KMS-11 (cell line): ENCODE data around the gene OR6J1.
"Not testable (repeated sequence)": the region's sequence is repeated elsewhere in the genome, so short reads cannot be mapped to it uniquely, and the experiment has no call there.

Experiments
- H2AFZ ChIP-seq: fragments of 200-600 bp; sonication (generic); 2 replicates; pipeline ENCODE4 v1.6.1; 2016; ENCODE audit warnings: antibody characterized with exemption, mixed run types, low read depth
- H3K27ac ChIP-seq: fragments of 200-600 bp; sonication (generic); 2 replicates; pipeline ENCODE4 v1.6.1; 2016; ENCODE audit warnings: mild to moderate bottlenecking, mixed run types
- H3K27me3 ChIP-seq: fragments of 200-600 bp; sonication (generic); 2 replicates; pipeline ENCODE4 v1.6.1; 2017; ENCODE audit warnings: mild to moderate bottlenecking, low read depth, mixed run types, moderate library complexity; ENCODE audit not compliant: insufficient read depth
- H3K36me3 ChIP-seq: fragments of 200-600 bp; sonication (generic); 2 replicates; pipeline ENCODE4 v1.6.1; 2017; ENCODE audit warnings: mild to moderate bottlenecking, mixed run types; ENCODE audit not compliant: insufficient read depth
- H3K4me1 ChIP-seq: fragments of 200-600 bp; sonication (generic); 2 replicates; pipeline ENCODE4 v1.6.1; 2016; ENCODE audit warnings: mild to moderate bottlenecking, low read depth, mixed run types; ENCODE audit not compliant: poor library complexity, severe bottlenecking
- H3K4me2 ChIP-seq: fragments of 200-600 bp; sonication (generic); 2 replicates; pipeline ENCODE4 v1.7.0; 2016; ENCODE audit warnings: mild to moderate bottlenecking, mixed run types
- H3K4me3 ChIP-seq: fragments of 200-600 bp; sonication (generic); IDR thresholded peaks from 2 replicates; pipeline ENCODE4 v1.6.1; 2017; ENCODE audit warnings: low read depth, low read length, mixed read lengths; ENCODE audit not compliant: insufficient read depth
- H3K79me2 ChIP-seq: fragments of 200-600 bp; sonication (generic); 2 replicates; pipeline ENCODE4 v1.6.1; 2016; ENCODE audit warnings: low read depth, mixed run types; ENCODE audit not compliant: insufficient read depth
- H3K9ac ChIP-seq: fragments of 200-600 bp; sonication (generic); 2 replicates; pipeline ENCODE4 v1.6.1; 2016; ENCODE audit warnings: mild to moderate bottlenecking, mixed run types
- H4K20me1 ChIP-seq: fragments of 200-600 bp; sonication (generic); 2 replicates; pipeline ENCODE4 v1.6.1; 2016; ENCODE audit warnings: mild to moderate bottlenecking, mixed run types; ENCODE audit not compliant: insufficient read depth
- TF ChIP-seq, protein P1 (sequence below): fragments of 200-600 bp; sonication (generic); conservative IDR thresholded peaks from 2 replicates; pipeline ENCODE4 v1.6.1; 2017; ENCODE audit warnings: low read depth, mild to moderate bottlenecking, antibody characterized with exemption, low read length, moderate library complexity, mixed read lengths

The OR6J1 gene

DNA sequence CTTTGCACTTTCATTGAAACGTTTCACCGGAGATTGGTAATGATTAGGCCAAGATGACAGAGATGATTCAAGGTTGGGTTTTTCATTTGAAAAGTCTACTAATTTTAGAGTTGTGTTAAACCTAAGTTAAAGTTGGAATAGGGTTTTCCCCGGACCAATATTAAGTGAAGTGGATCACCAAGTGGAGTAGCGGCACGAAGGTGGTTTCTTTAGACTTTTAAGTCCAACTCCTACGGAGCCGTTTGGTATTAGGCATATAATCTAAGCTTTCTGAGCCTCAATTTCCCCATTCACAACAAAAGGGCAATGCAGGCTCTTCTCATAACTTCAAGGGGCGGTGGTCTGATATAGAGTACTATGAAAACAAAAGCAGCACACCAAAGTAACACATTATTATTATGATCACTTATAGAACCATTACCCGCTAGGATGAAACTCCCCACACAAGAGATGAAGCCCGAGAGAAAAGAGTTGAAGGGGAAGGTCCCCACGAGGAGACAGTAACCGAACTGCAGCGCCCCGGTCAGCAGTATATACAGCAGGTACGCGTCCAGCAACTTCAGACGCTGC lies 55.5 kb downstream of the OR6J1 start:
- Histone ChIP-seq H3K79me2 (peaks cover 40% of the 10 kb centered on the region), H2AFZ (peak overlapping the region; percentile 28; the same call in 1 of the 2 replicates), H3K27me3 (no peaks in the 10 kb centered on the region), H3K4me1 (peaks cover 73% of the 10 kb centered on the region), H3K4me3 (no peak overlapping the region), H4K20me1 (no peaks in the 10 kb centered on the region), H3K9ac (peak overlapping the region; percentile 57), H3K27ac (peak overlapping the region; percentile 94), H3K36me3 (no peaks in the 10 kb centered on the region), H3K4me2 (peak overlapping the region; percentile 52)
- TF ChIP-seq, protein P1, sequence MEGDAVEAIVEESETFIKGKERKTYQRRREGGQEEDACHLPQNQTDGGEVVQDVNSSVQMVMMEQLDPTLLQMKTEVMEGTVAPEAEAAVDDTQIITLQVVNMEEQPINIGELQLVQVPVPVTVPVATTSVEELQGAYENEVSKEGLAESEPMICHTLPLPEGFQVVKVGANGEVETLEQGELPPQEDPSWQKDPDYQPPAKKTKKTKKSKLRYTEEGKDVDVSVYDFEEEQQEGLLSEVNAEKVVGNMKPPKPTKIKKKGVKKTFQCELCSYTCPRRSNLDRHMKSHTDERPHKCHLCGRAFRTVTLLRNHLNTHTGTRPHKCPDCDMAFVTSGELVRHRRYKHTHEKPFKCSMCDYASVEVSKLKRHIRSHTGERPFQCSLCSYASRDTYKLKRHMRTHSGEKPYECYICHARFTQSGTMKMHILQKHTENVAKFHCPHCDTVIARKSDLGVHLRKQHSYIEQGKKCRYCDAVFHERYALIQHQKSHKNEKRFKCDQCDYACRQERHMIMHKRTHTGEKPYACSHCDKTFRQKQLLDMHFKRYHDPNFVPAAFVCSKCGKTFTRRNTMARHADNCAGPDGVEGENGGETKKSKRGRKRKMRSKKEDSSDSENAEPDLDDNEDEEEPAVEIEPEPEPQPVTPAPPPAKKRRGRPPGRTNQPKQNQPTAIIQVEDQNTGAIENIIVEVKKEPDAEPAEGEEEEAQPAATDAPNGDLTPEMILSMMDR: no peak

DNA sequence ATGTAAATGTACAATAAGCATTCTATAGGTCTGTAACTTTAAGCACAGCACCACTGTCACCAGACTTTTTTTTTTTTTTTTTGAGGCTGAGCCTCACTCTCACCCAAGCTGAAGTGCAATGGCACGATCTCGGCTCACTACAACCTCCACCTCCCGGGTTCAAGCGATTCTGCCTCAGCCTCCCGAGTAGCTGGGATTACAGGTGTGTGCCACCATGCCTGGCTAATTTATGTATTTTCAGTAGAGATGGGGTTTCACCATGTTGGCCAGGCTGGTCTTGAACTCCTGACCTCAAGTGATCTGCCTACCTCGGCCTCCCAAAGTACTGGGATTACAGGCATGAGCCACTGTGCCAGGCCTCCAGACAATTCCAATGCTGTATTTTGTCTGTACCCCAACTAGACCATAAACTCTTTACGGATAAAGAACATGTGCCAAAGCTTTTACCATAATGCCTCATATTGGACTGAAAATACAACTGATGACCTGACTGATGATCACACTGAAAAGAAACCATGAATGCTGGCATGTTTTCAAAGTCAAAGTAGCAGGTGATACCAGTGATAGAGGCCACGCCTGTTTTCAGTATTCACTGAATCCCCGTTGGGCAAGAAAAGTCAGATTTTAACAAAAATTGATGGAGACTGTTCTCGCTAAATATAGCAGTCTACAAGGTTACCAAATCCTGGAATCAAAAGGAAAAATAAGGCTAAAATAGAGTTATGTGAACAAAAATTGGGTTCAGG lies 56.3 kb downstream of the OR6J1 start:
- Histone ChIP-seq H3K4me1 (peaks cover 73% of the 10 kb centered on the region), H3K27ac (peak overlapping the region; percentile 94), H3K79me2 (peaks cover 47% of the 10 kb centered on the region), H3K4me2 (peak overlapping the region; percentile 52), H3K9ac (peak overlapping the region; percentile 57)
- not testable (repeated sequence) for H3K4me3 ChIP-seq, H2AFZ ChIP-seq, H3K36me3 ChIP-seq, H3K27me3 ChIP-seq, H4K20me1 ChIP-seq

DNA sequence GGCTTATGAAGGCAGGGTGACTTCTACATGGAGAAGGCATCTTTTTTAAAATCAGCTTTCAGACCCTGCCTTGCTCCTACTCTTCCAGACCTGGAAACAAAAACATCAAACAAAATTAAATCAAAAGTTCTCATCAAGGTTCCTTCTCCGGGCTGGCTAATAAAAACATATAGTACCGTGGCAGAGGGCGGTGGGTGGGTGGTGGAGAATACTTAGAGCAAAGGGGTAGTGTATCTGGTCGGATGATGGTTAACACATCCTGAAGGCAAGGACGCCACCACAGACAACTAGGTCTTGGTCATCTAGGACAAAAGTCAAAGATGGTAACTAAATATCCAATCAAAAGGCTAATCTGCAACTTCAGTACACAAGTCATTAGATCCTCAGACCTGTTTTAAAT lies 56.9 kb downstream of the OR6J1 start:
- Histone ChIP-seq H3K9ac (no peak overlapping the region; the same call in 1 of the 2 replicates), H3K4me1 (peaks cover 69% of the 10 kb centered on the region), H3K36me3 (no peaks in the 10 kb centered on the region), H3K79me2 (peaks cover 52% of the 10 kb centered on the region), H2AFZ (no peak overlapping the region), H3K4me3 (no peak overlapping the region), H3K4me2 (peak overlapping the region; percentile 52), H4K20me1 (no peaks in the 10 kb centered on the region), H3K27me3 (no peaks in the 10 kb centered on the region), H3K27ac (peak overlapping the region; percentile 94; the same call in 1 of the 2 replicates)
- TF ChIP-seq, protein P1: no peak

DNA sequence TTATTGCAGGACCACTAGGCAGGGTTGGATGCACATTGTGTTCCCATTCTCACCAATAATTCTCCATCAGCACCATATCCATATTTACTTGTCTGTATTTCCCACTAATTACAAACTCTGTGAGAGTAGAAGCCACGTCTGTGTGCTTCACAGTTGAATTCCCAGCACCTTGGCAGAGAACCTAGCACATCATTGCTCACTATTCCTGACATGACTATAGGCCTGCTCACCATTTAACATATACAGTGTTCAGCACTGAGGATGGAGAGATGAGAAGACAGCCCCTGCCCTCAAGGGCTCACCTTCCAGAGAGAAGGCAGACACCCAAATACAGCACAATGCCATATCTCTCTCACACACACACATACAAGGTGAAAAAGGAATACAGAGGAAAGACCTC lies 60.2 kb downstream of the OR6J1 start:
- Histone ChIP-seq H3K79me2 (peaks cover 63% of the 10 kb centered on the region), H3K27me3 (no peaks in the 10 kb centered on the region), H2AFZ (no peak overlapping the region), H3K9ac (no peak overlapping the region), H3K4me2 (no peak overlapping the region), H4K20me1 (no peaks in the 10 kb centered on the region), H3K27ac (no peak overlapping the region), H3K4me1 (peaks cover 70% of the 10 kb centered on the region), H3K36me3 (no peaks in the 10 kb centered on the region), H3K4me3 (no peak overlapping the region)
- TF ChIP-seq, protein P1: no peak
